ENCODE results near the gene STX8.

GRCh38 chr17:9205520-9206409 is 369.9 kb downstream of the STX8 start:
- TF ChIP-seq CTCF (IDR thresholded peaks at IDR 0.05) (no peak), POLR2A (IDR thresholded peaks at IDR 0.05) (no peak)

Data from Peyer's patch (tissue), 4 donors.